ENCODE measurements around the gene ZCCHC17.
A peak's percentile ranks its signal among the peaks of the same experiment; 100 is the strongest.
"Not testable (repeated sequence)": the region's sequence is repeated elsewhere in the genome, so short reads cannot be mapped to it uniquely, and the experiment has no call there.

The ZCCHC17 gene

DNA sequence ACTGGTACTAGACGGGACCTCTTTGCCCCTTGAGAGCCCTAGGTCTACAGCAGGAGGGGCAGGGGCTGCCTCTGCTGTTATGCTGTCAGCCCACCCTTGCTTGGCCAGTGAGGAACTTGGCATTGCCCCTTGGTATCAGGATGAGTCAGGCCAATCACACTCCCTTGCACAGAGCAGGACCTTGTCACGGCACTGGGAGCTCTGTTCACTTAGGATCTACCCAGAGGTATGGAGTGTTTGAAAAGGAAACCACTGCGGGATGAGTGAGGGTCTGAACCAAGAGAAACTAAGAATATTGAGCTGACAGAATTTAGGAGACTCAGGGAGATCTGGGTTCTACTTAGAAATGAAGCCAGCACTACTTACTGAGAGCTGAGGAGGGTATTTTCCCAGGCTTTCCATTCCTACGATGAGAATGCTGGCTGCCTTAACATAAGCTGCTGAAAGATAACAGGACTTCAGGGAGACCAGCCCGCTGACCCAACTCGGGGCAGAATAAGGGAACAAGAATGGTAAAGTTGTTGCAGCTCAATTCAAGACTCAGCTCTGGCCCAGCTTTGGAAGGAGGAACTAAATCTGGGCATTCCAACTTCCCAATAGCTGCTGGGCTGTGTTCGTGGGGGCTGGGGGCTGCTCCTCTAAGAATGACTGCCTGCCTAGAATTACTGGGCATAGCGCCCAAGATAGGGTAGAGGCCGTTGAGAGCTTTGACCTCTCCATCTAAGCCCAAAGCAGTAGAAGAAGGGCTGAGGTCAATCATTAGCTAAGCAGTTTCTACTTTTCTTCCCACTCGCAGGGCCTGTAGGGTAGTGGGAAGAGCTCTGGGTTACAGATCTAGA, 74.5 kb downstream of the ZCCHC17 start:
- DNase-seq: no peak

GRCh38 chr1:31372051-31372450, 75.2 kb downstream of the ZCCHC17 start:
- DNase-seq: no peak

- no peak for DNase-seq
Measured at GRCh38 chr1:31372751-31373055, 75.9 kb downstream of the ZCCHC17 start.

DNA sequence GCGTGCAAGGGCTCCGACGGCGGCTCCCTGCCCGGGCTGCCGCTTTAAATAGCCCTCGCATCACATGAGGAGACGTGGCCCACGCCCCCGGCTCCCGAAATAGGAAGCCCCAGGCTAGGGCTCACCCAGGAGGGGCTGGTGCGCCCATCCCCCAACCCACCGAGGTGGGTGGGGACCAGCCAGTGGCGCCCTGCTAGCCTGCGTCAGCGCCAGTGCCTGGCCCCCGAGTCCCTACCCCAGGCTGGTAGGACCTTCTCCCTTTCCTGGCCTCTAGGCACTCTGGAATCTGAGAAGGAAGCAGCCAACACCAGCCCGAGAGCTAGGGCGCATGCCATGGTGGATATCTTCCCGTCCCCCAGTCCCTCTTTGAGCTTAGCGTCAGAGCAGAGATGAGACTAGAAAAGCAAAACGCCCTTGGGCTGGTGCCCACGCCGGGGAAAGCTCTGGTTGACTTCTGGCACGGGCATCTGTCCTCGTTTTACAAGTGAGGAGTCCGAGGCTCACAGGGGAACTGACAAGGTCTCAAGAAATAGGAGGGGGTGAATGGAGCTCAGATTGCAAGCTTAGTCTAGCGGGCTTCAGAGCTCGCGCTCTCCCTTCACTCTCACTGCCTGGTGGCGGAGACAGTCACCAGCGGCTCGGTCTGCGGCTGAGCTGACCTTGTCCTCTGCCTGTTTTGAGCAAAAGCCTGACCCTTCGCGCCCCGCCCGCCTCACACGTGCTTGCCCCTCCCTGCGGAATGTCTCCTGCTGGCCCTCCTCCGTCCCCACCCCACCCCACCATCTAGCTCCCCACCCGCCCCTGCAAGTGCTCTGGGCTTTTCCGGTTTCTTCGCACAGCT, 76.4 kb downstream of the ZCCHC17 start, which contains the start of gene FABP3:
TSS of gene FABP3 (minus strand) at position 21 of the 841 bp plus-strand sequence. CDS start 62 bp downstream, outside the sequence.
- no peak for DNase-seq

DNA sequence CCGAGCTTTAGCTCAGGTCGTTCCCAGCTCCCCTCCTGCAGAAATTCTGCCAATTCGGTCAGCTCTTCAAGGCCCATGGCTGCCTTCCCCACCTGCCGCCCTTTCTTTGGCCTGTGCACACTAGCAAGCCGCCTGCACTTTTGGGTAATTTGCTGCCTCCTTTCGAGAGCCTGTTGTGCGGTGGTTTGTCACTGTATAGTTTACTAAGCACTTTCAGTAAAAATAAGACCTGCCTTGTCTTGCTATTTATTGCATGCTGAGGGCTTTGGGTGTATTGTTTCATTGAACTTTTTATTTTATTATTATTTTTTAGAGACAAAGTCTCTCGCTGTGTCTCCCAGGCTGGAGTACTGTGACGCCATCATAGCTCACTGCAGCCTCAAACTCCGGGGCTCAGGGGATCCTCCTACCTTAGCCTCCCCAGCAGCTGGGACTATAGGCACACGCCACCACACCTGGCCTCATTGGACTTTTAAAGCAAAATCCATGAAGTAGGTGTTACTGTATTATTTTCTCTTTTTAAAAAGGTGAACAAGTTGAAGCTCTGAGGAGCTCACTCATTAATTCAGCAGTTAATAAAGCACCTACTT, 77.2 kb downstream of the ZCCHC17 start:
- DNase-seq: no peak

DNA sequence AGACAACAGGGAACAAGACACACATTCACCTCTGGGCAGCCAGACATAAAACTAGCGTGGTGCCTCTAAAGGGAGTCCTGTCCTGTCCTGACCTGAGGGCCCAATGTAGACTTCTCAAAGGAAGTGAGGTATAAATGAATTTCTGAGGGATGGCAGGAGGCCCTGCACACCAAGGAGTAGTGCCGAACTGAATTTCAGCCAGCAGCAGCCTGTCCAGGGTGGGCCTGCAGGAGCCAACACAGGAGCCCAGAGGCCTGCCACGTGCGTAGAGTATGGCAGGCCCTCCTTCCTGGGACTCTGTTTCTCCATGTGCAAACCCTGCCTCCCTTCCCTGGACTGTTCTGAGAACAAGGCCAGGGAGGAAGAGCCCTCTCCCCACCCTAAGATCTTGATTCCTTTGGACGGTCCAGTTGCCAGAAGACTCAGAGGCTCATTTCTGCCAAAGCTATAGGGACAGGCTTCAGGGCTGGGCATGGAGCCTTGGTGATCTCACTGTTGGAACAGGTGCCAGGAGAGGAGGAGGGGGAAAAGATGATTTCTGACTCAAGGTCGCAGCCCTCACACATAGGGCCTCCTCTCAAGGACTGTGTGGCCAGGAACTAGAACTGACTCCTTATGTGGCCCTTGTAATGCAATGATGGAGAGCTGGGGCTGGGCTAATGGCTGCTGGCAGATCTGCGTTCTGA, 77.8 kb downstream of the ZCCHC17 start:
- DNase-seq: no peak

GRCh38 chr1:31376375-31377134, 79.7 kb downstream of the ZCCHC17 start:
- no peak for DNase-seq

DNA sequence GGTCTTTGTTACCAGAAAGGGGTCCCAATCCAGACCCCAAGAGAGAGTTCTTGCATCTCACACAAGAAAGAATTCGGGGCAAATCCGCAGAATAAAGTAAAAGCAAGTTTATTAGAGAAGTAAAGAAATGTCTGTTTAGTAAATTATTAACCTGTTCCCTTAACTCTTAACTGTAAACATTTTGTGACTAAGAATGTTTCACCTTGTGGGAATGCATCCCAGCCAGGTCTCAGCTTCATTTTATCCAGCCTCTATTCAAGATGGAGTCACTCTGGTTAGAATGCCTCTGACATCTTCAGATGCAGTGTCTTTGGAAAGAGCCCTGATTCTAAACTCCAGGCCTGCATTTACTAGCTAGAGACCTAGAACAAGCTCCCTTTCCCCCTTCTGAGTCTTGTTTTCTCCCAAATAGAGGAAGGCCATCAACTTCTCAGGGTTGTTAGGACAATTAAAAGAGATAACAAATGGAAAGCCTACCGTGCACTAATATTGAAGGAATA, 80.6 kb downstream of the ZCCHC17 start:
- no peak for DNase-seq

- DNase-seq: no peak
Measured at GRCh38 chr1:31378001-31378400, 81.2 kb downstream of the ZCCHC17 start.

DNA sequence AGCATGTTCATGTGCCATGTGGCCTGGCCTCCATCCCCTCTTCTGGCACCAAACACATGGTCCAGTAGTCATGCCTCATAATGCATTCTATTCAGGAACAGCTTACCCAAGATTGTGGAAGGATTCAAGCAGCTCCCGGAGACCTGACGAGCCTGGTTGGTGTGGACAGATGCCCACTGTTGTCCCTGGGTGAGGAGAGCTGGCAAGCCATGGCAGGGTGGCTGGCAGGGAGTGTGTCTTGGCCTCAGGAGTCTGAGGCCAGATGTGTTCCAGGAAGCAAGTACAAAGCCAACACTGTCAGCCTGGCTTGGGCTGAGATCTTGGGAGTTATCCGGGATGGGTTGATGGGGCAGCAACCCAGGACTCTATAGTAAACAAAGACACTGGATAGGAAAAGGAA, 83.3 kb downstream of the ZCCHC17 start:
- no peak for DNase-seq

DNA sequence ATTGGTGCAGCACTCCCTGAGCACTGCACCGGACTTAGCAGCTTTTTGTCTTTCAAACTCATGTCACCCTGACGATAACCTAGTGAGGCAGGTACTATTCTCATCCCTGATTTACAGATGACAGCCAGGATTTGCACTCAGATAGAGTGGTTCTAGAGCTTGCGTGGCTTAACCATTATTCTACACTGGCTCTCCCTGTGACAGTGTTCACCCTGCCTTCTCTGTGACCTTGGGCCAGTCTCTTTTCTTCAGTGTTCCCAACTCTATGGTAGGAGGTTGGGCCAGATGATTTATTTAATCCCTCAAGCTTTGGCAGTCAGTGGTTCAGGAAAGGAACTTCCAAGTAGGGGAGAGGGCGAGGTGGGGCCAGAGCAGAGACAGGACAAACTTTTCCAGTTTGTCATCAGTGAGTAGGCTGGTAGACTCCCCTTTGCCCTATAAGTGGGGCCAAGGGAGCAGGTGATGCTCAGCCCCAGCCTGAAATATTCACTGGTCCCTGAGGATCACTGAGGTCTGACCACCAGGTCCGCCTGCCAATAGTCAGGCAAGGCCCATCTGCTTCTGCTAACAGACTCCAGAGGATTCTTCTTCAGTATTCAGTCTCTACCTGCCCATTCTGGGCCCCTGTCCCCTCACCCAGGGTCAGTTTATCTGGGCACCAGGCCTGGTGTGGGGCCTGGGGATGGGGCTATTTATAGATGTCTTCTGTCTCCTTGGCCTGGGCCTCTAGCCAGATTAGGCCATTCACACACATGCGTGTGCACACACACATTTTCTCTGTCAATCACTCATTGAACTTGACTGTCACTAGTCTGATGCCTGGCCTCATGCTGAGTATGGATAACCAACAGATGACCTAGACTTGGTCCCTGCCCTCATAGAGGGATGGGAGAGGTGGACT, 84.8 kb downstream of the ZCCHC17 start:
- no peak for DNase-seq

GRCh38 chr1:31382379-31382989, 85.7 kb downstream of the ZCCHC17 start:
- no peak for DNase-seq

- DNase-seq: no peak
Measured at GRCh38 chr1:31383967-31384366, 87.1 kb downstream of the ZCCHC17 start.

DNA sequence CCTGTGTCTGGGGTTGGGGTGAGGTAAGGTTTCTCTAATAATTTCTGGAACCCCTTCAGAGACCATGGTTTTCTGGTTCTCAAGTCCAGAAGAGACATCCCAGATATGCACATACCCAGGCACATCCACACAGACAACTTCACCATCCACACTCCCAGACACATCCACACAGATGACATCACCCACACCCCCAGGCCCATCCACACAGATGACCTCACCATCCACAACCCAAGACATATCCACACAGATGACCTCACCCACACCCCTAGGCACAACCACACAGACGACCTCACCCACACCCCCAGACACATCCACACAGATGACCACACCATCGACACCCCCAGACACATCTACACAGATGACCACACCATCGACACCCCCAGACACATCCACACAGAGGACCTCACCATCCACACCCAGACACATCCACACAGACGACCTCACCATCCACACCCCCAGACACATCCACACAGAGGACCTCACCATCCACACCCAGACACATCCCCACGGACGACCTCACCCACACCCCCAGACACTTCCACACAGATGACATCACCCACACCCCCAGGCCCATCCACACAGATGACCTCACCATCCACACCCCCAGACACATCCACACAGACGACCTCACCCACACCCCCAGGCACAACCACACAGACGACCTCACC, 89.9 kb downstream of the ZCCHC17 start:
- DNase-seq: not testable (repeated sequence)

DNA sequence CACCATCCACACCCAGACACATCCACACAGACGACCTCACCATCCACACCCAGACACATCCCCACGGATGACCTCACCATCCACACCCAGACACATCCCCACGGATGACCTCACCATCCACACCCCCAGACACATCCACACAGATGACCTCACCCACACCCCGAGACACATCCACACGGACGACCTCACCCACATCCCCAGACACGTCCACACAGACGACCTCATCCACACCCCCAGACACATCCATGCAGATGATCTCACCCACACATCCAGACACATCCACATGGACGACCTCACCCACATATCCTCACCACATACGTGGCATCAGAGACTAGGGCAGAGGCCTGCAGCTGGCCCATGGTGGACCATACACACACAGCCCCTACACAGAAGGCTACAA, 90.8 kb downstream of the ZCCHC17 start:
- no peak for DNase-seq

GRCh38 chr1:31389616-31390015, 92.8 kb downstream of the ZCCHC17 start:
- no peak for DNase-seq

DNA sequence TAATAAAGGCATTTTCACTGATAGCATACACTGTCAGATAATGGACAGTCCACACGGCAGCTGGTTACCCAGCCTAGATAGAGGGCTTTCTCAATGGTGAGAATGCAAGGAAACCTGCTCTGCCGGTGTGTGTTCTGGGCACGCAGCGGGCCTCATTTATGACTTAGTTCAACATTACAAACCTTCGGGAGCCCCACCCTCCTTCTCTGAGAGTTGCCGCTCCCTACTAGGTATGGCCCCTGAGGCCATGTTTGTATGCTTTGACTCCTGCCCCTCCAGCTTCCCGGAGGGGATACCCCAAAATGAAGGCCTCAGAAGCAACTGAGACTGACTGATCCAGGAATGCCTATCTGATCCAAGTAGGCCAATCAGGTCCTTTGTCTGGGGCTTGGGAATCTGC, 93.2 kb downstream of the ZCCHC17 start:
- DNase-seq: no peak

DNA sequence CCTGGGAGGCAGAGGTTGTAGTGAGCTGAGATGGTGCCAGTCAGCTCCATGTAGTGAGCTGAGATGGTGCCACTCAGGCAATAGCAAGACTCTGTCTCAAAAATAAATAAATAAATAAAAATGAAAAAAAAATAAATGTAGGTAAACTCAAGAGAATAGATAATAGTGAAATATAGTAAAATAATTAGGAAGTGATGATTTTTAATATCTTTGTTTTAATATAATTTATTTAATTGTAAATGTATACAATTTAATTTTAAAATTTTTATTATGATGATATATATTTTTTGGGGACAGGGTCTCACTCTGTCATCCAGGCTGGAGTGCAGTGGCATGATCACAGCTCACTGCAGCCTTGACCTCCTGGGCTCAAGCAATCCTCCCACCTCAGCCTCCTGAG, 96.6 kb downstream of the ZCCHC17 start:
- no peak for DNase-seq

DNA sequence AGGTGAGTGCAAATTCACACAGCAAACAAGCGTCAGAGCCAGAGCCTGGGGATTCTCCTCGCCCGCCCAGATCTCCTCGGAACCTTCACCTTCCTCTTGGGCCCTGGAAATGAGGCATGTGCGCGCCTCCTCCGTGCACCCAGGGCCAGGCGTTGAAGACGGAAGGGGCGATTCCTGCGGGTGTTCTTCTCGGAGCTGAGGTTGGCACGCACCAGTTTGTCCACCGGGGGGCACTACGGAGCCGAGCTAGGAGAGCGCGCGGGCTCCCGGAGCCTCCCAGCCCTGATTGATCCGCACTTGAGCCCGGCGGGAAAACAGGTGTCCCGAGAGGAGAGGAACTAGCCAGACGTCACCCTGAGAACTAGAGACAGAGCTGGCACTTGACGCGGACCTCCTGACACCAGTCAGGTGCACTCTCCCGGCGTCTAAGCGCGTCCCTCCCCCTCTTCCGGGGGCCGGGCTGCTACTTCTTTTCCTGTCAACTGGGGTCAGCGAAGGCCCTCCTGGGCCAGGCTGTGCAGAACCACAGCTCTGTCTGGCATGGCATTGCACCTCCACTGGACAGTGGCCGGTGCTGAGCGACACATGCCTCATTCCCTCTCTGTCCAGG, 97.9 kb downstream of the ZCCHC17 start:
- peak; percentile 67 for DNase-seq
